Fibroblast of the aortic adventitia (primary cell): ENCODE results near the gene METTL13. TPM values are rescaled to one million over a fixed set of nuclear protein-coding genes. Genes with fewer than 3 reads are reported as not detected.

Experiments
- DNase-seq: peaks from one replicate; pipeline ENCODE4 v3.0.0-alpha.2; 2010; ENCODE audit warnings: low read depth
- H3K4me3 ChIP-seq: 2 replicates; pipeline ENCODE4 v1.5.1; 2011; ENCODE audit warnings: low read depth, mild to moderate bottlenecking, control low read depth, low read length, moderate library complexity
- total RNA-seq: library from RNA; depleted of rRNA; stranded (reverse); fragments of >200 nt; gene quantifications from 2 replicates; pipeline ENCODE4 v1.2.3, GENCODE V29; 2012; ENCODE audit warnings: low replicate concordance
- TF ChIP-seq, protein P1 (sequence below): IDR thresholded peaks from 2 replicates; pipeline ENCODE4 v1.5.1; 2011; ENCODE audit warnings: mild to moderate bottlenecking, low read length, control low read depth, inconsistent platforms; ENCODE audit not compliant: insufficient read depth

The METTL13 gene
- total RNA-seq, 1 donor: 15.8 TPM

- no peak overlapping the region for H3K4me3 ChIP-seq
- no peak for DNase-seq
- TF ChIP-seq, protein P1, sequence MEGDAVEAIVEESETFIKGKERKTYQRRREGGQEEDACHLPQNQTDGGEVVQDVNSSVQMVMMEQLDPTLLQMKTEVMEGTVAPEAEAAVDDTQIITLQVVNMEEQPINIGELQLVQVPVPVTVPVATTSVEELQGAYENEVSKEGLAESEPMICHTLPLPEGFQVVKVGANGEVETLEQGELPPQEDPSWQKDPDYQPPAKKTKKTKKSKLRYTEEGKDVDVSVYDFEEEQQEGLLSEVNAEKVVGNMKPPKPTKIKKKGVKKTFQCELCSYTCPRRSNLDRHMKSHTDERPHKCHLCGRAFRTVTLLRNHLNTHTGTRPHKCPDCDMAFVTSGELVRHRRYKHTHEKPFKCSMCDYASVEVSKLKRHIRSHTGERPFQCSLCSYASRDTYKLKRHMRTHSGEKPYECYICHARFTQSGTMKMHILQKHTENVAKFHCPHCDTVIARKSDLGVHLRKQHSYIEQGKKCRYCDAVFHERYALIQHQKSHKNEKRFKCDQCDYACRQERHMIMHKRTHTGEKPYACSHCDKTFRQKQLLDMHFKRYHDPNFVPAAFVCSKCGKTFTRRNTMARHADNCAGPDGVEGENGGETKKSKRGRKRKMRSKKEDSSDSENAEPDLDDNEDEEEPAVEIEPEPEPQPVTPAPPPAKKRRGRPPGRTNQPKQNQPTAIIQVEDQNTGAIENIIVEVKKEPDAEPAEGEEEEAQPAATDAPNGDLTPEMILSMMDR: no peak
These were observed 18.9 kb downstream of the METTL13 start for GRCh38 chr1:171800342-171800741.

GRCh38 chr1:171800851-171801250 is 19.4 kb downstream of the METTL13 start:
- no peak overlapping the region for H3K4me3 ChIP-seq
- no peak for DNase-seq
- TF ChIP-seq, protein P1: no peak

- no peak overlapping the region for H3K4me3 ChIP-seq
- DNase-seq: peak; percentile 65
- TF ChIP-seq, protein P1: peak; percentile 81
These were observed 20.0 kb downstream of the METTL13 start for GRCh38 chr1:171801487-171801891.

GRCh38 chr1:171802207-171802606 is 20.7 kb downstream of the METTL13 start:
- DNase-seq: no peak
- TF ChIP-seq, protein P1: no peak
- no peak overlapping the region for H3K4me3 ChIP-seq

DNA sequence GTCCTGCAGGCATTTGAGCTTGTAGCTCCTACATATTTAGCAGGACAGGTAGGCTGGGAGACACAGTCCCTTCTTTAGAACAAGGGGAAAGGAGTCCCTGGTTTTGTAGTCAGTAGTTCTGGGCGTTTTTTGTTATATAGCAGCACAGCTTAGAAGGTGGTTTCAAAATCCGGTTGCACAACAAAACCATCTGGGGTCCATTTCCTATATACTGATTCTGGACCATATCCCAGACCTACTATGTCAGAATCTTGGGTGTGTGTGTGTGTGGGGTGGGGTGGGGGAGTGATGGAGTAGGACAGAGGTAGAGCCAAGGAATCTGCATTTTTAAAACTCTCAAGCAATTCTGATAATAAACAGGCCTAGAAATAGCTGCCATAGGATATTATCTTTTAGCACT is 21.6 kb downstream of the METTL13 start:
- TF ChIP-seq, protein P1: no peak
- DNase-seq: peak; percentile 94
- H3K4me3 ChIP-seq: no peak overlapping the region

DNA sequence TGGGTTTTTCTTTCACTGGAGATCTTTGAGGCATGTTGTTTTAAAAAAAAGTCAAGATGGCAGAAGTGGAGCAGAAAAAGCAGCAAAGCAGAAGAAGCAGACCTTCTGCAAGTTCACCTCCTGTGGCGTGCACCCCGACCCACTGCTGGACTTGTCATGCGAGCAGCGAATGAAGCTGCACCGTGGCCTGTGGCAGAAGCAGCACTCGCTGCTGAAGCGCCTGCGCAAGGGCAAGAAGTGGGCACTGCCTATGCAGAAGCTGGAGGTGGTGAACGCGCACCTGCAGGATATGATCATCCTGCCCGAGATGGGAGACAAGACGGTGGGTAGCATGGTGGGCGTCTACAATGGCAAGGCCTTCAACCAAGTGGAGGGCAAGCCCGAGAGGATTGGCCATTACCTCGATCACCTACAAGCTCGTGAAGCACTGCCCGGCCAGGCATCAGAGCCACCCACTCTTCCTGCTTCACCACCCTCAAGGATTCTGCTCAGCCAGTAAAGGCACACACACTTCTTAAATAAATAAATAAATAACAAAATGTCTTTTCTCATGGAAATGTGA is 22.1 kb downstream of the METTL13 start:
- TF ChIP-seq, protein P1: no peak
- no peak overlapping the region for H3K4me3 ChIP-seq
- no peak for DNase-seq
